GM18499 (cell line): ENCODE measurements around the gene TMCC2.
"Not testable (repeated sequence)": the region's sequence is repeated elsewhere in the genome, so short reads cannot be mapped to it uniquely, and the experiment has no call there.

Source experiments
- ATAC-seq: cut with Tn5 transposase; IDR thresholded peaks from one replicate; pipeline ENCODE4 v1.9.1; 2021; ENCODE audit warnings: moderate number of reproducible peaks; ENCODE audit not compliant: insufficient read depth, unreplicated experiment

The TMCC2 gene

DNA sequence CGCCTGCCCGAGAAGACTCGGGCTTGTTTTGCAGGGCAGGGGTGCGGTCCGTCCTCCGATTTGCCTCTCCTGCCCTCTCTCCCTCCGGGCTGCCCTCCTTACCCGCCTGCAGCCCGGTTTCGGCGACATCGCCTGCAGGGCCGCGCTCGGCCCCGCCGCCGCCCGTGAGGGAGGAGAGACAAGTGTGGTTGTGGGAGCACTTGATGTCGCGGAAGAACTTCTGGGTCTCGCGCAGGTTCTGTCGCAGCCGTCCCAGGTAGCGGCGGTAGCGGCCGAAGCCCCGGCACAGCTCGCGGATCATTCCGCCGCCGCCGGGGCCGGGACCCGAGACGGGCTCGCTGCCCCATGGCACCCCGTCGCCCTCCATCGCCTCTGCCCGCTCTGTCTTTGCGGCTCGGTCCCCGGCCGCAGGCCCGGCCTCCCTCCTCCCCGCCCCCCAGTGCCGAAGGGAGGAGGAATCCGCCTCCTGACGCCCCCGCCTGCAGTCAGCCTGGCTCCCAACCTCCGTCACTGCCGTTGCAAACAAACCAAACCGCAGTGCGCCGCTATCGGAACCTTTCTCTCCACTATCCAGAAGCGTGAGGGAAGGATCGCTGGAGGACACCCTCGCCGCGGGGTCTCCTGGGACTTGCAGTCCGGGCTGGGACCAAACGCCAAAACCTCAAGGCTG, 16.4 kb upstream of the TMCC2 start, which contains the start of gene DSTYK:
TSS of gene DSTYK (minus strand) at position 534 of the 670 bp plus-strand sequence. CDS start at position 367, 167 bp downstream.
- peak; percentile 49 for ATAC-seq

- ATAC-seq: peak; percentile 20
These were observed 15.8 kb upstream of the TMCC2 start for GRCh38 chr1:205211839-205212536.

DNA sequence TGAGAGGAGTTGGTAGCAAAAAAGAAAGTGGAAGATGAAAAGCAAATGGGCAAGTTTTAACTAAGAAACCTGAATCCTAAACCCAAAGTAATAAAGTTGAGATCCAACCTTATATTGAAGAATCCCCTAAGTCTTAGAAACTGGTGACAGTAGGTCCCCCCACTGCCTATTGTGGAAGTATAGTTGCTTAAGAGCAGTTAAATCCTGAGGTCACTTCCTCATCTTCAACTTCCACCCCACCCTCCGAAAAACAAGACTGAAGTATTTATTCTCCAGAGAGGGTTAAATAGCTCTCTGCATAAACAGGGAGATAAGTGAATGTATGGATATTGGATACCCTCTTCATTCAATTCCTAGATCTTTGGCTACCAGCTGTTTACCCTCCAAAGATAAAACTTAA, 13.0 kb upstream of the TMCC2 start:
- ATAC-seq: no peak

- ATAC-seq: no peak
These were observed 11.2 kb upstream of the TMCC2 start for GRCh38 chr1:205216588-205216987.

DNA sequence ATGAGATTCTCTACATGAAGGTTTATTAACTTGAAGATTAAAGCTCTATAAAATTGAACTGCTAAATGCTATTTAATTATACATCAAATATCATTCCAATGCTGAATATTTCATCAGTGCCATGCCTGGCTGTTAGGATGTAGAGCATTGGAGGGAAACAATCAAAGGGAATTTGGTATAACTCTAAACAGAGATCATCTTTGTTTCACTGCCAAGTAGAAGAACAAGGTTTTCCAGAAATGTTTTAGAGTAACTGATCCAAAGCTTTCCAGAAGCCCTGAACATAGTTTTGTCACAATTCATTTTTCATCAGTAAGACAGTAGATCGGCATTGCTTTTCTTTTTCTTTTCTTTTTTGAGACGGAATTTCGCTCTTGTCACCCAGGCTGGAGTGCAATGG, 10.3 kb upstream of the TMCC2 start:
- ATAC-seq: no peak

GRCh38 chr1:205220421-205220820, 7.3 kb upstream of the TMCC2 start:
- no peak for ATAC-seq

- ATAC-seq: no peak
These were observed 3.0 kb upstream of the TMCC2 start for GRCh38 chr1:205224736-205225135.

DNA sequence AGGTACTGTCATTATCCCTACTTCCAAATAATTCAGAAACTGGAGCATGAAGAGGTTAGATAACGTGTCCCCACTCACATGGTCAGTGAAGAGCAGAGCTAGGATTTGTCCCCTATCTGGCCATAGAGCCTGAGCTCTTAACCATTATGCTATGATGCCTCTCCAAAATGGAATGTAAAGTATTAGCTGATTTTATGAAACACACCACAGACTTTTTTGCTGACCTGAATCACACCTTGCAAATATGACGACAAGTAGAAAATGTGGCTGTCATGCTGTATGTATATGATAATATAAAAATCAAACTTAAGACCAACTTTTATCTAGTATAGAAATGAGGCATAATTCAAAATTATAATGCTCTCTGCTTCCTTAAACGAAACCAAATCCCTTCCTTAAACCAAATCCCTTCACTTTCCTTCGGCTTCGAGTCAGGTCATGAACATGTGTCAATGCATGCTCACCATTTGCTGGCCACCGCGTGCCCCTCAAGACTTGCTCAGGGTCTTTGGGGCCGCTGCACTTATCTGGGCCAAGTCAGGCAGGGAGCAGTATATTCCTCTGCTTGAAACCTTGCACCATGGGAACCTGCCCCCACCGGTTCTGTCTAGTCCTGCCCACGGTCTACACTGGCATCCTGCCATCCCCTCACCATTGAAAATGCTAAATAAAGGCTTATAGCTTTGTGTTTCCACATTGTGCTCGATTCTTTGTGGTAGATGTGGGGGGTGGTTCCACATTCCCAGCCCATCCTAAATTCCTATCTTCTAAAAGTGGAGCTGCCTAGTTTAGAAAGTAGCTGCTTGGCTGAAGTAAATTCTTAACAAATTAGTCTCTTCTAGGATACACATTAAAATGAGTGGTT, 1.6 kb upstream of the TMCC2 start:
- no peak for ATAC-seq

DNA sequence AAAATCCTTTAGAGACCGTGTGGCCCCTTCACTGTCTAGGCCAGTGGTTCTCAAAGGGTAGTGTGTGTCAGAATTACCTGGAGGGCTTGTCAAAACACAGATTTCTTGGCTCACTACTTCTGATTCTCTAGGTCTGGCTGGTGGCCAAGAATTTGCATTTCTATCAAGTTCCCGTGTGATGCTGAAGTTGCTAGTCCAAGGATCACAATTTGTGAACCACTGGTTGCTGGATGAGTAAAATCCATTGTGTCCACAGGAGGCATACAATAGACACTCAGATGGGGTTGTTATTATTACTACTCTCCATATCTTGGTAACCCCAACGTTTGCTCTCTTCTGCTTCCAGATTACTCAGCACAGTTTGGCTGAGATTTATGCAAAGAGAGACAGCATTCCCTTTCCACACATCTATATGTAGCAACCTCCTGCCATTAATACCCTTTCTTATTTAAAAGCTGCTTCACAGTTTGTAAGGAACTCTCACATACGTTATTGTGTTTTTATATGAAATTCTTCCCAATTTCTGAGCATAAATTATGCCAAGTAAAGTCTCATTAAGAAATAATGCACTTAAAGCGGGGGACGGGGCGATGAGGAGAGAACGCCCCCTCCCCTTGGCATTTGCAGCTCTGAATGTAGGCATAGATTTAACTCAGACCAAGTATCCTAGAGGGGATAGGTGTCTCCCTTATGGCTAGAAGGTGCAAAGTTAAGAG, 720 bp upstream of the TMCC2 start:
- ATAC-seq: no peak

DNA sequence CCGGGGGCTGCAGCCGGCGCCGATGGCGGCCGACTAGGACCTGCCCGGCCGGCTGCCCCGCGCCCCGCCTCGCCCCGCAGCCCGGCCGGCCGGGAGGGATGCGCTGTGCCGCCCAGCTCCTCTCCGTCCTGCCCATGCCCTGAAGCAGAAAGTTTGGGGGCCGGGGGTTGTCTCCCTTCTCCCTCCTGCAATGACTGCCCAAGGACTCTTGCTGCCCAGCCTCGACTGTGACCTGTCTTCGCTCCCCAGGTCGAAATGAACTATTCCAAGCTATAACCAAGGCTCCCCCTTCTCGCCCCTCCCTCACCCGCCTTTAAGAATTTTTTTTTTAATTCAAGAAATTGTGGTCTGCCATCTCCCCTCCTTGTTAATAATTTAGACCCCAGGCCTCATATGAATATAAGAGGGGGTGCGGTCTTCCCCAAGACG, 361 bp downstream of the TMCC2 start:
- ATAC-seq: no peak

- ATAC-seq: no peak
These were observed 1.7 kb downstream of the TMCC2 start for GRCh38 chr1:205229399-205229871.

DNA sequence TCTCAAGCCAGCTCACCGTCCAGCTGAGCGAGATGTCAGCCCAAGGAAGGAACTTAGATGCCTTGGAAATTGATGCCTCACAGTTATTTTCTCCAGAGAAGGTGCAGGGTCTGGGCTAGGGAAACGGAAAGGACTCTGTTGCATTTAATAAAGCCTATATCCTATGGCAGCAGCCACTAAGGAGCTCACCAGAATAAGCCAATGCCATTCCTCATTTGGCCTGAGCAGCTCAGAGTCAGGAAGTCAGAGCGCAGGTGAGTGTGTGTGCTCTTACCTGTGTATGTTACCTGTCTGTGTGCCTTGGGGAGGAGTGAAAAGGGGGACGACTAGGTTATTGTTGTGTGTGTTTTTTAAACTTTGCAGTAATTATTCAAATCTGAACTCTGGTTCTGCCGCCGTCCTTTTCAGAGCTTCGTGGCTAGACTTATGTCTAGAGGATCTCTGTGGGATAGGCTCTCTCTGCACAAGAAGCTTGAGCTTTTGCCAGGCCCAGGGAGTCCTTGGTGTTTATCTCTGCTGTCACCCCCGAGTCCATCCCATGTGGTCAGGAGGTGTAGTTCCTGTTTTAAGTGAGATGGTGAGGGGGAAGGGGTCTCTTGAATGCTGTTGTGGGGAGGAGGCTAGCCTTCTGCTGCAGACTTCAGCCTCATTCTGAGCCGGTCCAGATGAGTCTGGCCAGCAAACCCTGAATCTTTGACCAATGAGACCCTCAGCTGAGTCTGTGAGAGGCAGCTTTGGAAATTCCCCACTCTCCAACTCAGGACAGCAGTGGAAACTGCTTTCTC, 2.4 kb downstream of the TMCC2 start:
- ATAC-seq: no peak

DNA sequence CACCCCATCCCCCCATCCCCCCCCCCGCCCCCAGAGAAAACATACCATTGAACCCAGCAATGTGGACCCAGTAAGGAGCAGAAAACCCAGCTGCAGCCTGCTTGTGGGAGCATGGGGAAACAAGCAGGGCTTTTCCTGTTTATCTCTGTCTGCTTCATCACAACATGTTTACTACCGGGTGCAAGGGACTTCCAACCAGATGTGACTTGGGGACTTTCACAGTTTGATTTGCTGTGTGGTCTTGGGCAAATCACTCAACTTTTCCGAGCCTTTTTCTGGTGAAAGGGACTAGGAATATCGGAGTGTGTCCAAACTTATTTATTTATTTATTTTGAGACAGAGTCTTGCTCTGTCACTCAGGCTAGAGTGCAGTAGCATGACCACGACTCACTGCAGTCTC, 3.2 kb downstream of the TMCC2 start:
- ATAC-seq: no peak

- ATAC-seq: no peak
These were observed 4.5 kb downstream of the TMCC2 start for GRCh38 chr1:205232127-205232820.

- ATAC-seq: no peak
These were observed 5.2 kb downstream of the TMCC2 start for GRCh38 chr1:205232945-205233397.

- not testable (repeated sequence) for ATAC-seq
These were observed 6.2 kb downstream of the TMCC2 start for GRCh38 chr1:205233986-205234385.

DNA sequence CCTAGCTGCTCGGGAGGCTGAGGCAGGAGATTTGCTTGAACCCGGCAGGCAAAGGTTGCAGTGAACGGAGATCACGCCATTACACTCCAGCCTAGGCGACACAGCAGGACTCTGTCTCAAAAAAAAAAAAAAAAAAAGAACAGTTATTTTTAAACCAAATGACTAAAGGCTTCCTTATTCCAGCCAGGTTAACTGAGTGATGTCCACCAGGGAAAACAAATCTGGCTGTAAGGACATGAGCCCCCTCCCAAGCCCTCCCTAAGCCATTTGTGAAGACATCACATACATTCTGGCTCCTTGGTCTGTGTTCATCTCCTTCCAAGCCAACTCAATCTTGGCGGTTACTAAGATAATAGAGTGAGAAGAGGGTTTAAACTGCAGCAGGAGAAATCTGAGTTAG, 8.2 kb downstream of the TMCC2 start:
- ATAC-seq: no peak

GRCh38 chr1:205236526-205236925, 8.8 kb downstream of the TMCC2 start:
- ATAC-seq: no peak

GRCh38 chr1:205236951-205237475, 9.3 kb downstream of the TMCC2 start:
- no peak for ATAC-seq
